Measurements from ENCODE around the gene CCT6B.
"Not testable (repeated sequence)": the region's sequence is repeated elsewhere in the genome, so short reads cannot be mapped to it uniquely, and the experiment has no call there.

The CCT6B gene, protein sequence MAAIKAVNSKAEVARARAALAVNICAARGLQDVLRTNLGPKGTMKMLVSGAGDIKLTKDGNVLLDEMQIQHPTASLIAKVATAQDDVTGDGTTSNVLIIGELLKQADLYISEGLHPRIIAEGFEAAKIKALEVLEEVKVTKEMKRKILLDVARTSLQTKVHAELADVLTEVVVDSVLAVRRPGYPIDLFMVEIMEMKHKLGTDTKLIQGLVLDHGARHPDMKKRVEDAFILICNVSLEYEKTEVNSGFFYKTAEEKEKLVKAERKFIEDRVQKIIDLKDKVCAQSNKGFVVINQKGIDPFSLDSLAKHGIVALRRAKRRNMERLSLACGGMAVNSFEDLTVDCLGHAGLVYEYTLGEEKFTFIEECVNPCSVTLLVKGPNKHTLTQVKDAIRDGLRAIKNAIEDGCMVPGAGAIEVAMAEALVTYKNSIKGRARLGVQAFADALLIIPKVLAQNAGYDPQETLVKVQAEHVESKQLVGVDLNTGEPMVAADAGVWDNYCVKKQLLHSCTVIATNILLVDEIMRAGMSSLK

DNA sequence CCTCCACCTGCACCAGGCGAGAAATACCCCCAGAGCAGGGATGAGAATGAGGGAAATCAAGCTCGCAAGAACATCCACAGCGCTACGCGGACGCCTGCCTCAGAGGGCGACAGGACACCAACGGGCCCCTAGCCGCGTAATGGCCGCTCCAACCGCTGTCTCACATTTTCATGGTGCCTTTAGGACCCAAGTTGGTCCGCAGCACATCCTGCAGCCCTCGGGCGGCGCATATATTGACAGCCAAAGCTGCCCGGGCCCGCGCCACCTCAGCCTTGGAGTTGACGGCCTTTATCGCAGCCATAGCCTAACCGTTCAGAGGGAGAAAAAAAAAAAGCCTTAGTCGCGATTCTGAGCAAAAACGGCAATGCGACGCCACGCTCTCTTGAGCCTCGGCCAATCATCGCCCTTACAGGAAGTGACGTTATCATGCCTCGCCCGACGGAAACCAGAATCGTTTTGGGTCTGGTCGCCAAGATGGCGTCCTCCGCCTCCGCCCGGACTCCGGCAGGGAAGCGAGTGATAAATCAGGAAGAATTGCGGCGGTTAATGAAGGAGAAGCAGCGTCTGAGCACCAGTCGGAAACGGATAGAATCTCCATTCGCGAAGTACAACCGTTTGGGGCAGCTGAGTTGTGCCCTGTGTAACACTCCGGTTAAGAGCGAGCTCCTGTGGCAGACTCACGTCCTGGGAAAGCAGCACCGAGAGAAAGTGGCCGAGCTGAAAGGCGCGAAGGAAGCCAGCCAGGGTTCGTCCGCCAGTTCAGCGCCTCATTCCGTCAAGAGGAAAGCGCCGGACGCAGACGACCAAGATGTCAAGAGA lies at the start of gene CCT6B, which contains the start of gene ZNF830:
Gene CCT6B (minus strand): TSS at position 368 of the 819 bp plus-strand sequence. CDS start 67 bp downstream, at position 301.
Gene ZNF830 (plus strand): TSS at position 448 of the 819 bp plus-strand sequence. CDS start 27 bp downstream, at position 475.
- peak; percentile 67 to 83 (median 80) for DNase-seq (ENCODE audit: low read depth in 3 of 3)

DNA sequence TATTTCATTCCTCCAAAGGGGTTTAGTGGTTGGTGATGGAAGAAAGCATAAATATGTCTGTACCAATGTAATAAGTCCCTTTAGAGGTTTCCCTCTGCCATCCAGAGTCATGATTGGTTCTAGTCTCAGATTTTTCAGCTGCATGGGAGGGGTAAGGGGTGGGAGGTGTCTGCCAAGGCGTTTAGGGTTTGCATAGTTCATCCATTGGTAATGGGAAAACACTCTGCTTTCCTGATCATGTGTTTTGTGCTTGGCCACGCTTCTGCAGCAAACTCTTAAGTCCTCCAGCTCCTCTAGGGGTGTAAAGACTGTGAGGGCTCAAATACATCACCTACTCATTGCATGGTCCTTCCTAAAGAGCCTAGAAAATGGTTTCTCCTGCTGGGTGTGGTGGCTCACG lies 48.8 kb upstream of the CCT6B start:
- no peak for DNase-seq (ENCODE audit: low read depth in 3 of 3)

DNA sequence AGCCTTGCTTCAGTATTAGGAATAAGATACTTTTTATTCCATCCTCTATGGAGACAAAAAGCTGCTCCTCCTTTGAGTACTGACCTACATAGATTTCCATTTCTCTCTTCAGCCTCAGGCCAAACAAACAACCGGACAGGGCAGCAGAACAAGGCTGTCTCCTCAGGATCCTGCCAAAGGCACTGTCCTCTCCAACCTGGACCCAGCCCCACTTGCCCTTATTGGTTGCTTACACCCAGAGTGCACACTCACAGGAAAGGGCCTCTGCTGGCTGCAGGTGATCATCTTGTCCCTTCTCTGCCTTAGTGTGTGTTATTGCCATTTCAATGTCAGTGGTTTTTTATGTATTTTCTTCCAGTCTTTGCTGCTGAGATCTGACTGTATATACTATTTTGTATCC lies 45.7 kb upstream of the CCT6B start:
- DNase-seq (ENCODE audit: low read depth in 3 of 3), result no peak

DNA sequence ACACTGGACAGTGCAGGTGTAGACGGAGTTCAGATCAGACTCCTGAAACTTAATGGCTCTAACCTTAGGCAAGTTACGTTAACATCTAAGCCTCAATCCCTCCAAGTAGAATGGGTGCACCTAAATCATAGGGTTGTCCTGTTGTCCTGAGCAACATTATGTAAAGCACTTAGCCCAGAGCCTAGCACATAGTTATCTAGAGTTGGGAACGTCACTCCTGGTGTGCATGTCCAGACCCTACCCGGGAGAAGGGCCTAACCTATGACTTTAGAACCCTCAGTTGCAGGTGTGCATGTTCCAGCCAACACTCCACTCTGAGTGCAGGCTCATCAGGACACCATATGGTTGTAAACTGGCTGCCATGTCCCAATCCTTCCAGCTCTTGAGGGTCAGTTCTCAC lies 45.1 kb upstream of the CCT6B start:
- no peak for DNase-seq (ENCODE audit: low read depth in 3 of 3)

DNA sequence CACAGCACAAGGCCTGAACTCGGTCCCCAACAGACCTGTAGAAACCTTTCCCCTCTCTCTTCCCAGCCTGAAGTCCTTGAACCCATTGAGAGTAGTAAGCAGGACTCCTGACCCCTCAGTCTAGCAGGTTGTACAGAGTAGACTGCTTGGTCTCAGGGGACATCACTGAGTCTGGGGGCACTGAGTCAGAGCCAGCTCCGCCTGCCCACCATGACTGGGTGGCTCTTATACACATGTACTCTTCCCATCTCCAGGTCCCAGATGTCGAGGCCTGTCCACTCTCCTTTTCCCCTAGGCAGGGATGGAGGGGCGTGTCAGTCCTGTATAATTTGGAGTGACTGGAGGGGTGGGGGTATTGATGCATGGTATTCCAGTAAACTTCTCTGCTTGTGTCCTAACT lies 42.5 kb upstream of the CCT6B start:
- no peak for DNase-seq (ENCODE audit: low read depth in 3 of 3)

DNA sequence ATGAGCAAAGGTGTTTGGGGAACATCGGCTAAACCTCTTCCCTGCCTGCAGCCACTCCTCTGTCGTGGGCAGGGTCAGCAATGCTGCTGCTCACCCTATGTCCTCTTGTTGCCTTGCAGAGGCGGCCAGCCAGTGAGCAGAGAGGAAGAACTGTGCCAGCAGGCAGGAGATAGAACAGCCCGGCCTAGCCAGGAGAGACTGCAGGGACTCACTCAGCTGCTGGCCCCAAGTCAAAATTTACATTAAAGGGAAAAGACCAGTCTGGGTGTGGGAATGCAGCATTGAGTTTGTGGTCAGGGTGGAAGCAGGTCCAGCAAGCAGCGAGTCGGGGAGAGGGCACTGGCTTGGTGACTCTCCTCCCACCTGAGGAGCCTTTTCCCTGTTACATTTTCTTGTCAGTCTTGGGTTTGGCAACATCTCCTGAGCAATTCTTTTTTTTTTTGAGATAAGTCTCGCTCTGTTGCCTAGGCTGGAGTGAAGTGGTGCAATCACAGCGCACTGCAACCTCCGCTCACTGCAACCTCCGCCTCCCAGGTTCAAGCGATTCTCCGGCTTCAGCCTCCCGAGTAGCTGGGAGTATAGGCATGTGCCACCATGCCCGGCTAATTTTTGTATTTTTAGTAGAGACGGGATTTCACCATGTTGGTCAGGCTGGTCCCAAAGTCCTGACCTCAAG lies 41.8 kb upstream of the CCT6B start:
- DNase-seq (ENCODE audit: low read depth in 3 of 3), result no peak

DNA sequence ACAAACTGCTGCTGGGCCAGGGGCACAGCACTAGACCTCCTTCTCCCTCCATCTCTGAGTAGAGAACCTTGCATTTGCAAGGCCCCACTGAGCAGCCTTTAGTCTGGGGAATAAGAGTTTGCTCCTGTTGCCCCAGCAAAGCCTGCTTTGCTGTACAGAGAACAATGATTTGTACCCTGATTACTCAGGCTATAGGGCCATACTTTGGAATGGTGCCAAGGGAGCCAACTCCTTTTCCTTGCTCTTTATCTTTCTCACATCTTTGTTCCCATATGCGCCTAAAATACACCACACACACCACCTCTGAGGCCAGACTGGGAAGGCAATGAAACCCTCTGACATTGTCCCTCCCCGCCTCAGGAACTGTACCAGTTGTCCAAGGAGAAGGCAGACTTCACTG lies 40.3 kb upstream of the CCT6B start:
- no peak for DNase-seq (ENCODE audit: low read depth in 3 of 3)

DNA sequence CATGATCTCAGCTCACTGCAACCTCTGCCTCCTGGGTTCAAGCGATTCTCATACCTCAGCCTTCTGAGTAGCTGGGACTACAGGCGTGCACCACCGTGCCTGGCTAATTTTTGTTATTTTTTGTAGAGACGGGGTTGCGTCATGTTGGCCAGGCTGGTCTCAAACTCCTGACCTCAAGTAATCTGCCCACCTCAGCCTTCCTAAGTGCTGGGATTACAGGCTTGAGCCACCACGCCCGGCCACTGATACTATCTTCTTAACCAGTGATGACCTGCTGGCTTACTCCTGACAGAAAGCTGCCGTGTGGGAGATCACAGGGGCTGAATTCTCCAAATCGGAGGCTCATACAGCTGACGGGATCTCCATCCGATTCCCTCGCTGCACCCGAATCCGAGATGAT lies 39.7 kb upstream of the CCT6B start:
- not testable (repeated sequence) for DNase-seq (ENCODE audit: low read depth in 3 of 3)

DNA sequence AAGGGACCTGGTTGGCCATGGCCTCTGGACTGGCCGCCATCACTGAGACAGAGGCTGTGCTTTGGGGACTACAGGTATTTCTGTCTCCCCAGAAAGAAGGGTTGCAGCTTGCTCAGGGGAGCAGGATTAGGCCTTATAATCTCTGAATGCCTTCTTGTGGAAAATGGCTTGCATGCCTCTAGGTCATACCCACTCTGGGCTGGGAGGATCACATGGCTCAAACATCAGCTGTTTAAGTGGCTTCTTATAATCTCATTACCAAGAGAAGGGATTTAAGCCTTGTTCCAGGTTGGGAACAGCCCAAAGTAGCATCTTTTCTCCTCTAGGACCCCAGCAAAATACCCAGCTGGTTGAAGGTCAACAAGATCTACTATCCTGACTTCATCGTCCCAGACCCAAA lies 38.2 kb upstream of the CCT6B start:
- no peak for DNase-seq (ENCODE audit: low read depth in 3 of 3)

DNA sequence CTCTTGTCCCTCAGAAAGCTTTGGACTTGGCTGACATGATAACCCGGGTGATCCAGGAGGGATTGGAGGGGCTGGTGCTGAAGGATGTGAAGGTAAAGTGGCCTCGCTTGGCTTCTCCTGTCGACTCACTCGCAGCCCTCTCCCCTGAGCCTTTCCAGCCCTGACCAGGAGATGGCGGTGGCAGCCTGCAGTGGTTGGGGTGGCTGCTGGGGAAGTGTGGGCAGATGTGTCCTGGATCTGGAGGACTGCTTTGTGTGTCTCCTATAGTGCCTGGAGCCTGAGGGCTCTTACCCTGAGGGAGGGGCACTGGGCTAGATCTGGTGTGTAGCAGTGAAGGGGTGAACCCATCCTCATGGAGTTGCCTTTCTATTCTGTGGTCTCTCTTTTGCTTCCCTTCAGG lies 36.9 kb upstream of the CCT6B start:
- peak; percentile 58 to 69 (median 68) for DNase-seq (ENCODE audit: low read depth in 3 of 3)

DNA sequence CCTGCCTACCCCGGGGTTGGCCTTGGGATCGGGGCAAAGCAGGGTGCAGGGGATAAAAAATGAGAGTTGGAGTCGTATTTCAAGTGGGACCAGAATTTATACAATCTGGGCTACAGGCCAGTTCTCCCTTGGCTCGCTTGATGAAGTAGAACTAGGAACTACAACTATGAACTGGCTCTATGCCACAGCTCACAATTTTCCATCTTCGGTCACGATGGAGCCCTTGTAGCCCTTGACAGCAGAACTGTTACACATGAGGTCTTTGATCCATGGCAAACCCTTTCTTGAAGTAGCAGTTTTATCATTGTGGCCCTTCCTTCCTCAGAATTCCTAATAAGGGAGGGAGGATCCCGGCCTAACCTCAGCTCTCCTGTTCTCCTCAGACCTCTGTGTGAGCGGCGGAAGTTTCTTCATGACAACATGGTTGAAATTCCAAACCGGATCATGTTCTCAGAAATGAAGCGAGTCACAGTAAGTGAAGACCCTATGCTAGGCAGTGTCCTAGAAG lies 36.1 kb upstream of the CCT6B start:
- DNase-seq (ENCODE audit: low read depth in 3 of 3), result no peak

DNA sequence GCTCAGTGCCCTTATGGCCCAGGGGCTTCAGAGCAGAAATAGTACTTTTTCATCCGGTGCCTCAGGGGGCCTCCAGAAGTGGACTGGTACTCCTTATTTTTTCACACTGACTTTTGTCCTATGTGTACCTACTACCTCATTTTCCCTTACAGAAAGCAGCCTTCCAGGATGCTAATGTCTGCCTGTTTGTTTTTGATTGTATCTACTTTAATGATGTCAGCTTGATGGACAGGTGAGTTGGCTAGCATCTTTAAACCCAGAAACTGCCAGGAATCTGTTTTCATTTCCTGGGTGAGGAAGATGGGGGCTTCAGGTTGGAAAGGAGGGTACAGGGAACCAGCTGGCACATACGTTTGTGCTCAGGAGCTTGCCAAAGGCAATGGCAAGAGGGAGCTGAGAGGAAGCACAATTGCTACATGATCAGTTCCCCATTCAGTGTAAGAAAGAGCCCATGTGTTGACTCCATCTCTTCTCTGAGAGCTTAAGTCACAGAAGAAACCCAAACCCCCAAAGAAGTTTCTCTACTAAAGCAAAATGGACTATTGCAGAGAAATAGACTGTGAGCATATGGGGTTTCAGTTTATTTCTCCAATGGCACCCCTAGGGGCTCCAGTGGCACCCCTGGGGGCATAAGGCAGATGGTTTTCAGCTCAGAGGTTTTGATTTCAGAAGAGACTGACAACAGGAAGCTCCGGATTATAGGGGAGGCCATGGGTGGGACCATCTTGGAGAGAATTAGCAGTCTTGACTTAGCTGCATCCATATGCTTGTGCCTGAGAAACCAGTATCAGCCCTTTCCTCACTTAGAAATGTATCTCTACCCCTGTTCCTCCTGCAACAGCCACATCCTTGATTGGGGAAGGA lies 35.4 kb upstream of the CCT6B start:
- DNase-seq (ENCODE audit: low read depth in 3 of 3), result no peak

DNA sequence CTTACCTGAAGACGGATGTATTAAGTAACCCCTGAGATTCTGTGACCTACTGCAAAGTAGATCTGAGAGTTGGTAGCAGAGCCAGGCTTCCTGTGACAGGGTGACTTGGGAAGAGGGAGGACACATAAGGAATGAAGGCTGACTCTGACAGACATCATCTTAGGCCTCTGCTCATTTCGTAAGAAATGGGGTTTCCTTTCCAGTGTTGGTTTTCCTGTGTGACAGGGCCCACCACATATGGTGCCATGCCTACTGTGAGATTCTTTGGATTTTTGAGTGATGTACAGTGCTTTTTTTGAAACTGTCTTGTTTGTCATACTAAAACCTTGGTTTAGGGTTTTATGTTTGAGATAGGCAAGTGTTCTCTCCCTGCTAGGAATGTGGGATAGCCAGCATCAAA lies 31.8 kb upstream of the CCT6B start:
- no peak for DNase-seq (ENCODE audit: low read depth in 3 of 3)

DNA sequence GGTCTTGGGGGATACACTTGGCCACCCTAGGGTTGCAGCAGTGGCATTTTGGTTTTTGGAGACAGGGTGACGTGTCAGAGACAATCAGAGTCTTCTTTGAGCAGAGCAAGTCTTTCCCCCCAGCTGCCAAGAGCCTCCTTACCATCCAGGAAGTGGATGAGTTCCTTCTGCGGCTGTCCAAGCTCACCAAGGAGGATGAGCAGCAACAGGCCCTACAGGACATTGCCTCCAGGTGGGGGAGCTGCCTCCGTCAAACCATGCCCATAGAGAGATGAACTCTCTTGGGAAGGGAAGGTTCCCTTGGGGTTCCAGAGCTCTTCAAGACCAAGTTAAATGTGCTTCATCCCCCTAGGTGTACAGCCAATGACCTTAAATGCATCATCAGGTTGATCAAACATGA lies 30.3 kb upstream of the CCT6B start:
- DNase-seq (ENCODE audit: low read depth in 3 of 3), result no peak

DNA sequence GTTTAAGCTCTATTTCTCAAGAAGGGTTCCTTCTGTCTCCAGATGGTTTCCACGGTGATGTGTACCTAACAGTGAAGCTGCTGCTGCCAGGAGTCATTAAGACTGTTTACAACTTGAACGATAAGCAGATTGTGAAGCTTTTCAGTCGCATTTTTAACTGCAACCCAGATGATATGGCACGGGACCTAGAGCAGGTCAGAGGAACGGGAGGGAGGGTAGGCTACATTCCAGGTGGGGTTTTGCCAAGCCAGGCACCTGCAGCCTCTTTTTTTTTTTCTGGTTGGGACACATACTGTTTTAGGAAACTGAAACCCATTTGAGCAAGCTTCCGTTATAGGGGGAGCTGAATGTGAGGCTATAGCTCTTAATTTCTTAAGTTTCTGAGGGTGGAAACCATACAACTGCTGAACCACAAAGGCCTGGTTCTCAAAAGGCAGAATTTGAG lies 29.7 kb upstream of the CCT6B start:
- no peak for DNase-seq (ENCODE audit: low read depth in 3 of 3)

DNA sequence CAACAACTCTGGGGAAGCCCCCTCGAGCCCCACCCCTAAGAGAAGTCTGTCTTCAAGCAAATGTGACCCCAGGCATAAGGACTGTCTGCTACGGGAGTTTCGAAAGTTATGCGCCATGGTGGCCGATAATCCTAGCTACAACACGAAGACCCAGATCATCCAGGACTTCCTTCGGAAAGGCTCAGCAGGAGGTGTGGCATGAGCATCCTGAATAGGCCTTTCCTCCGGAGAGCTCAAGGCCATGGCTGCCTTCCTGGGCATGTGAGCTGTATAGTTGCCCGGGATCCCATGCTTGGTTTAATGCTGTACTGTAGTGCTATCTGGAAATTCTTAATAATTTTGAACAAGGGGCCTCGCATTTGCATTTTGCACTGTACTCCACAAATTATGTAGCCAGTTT lies 28.2 kb upstream of the CCT6B start:
- no peak for DNase-seq (ENCODE audit: low read depth in 3 of 3)

DNA sequence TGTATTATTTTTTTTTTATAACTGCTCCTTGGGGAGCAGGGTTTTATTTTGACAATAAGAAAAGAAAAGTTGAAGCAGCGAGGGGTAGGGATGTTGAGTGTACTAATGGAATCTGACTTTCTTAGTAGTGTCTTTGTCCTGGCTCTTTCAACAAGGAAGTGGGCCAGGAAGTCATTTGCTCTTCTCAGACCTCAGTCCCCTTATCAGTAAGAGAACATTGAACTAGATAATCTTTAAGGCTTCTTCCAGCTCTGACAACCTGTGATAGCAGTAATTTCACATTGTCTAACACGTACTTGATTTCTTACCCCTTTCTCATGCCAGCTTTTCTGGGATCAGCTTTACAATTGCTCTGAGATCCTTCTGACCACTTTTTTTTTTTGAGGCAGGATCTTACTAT lies 27.4 kb upstream of the CCT6B start:
- no peak for DNase-seq (ENCODE audit: low read depth in 3 of 3)

DNA sequence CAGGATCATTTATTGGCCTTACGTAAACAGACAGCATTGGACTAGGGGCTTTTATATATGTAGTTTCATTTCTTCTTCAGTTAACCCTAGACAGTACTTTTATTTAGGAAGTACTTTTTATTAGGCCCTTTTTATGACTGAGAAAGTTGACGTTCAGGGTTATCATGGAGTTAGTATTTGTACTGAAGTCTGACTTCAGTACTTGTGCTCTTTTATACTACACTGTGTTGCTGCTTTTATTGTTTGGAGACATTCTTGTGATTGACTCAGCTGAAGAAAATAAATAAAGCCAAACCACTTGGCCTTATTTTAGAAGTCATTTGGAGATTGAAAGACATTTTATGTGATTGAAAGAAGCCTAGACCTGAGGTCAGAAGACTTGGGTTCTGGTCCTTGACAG lies 26.0 kb upstream of the CCT6B start:
- no peak for DNase-seq (ENCODE audit: low read depth in 3 of 3)

DNA sequence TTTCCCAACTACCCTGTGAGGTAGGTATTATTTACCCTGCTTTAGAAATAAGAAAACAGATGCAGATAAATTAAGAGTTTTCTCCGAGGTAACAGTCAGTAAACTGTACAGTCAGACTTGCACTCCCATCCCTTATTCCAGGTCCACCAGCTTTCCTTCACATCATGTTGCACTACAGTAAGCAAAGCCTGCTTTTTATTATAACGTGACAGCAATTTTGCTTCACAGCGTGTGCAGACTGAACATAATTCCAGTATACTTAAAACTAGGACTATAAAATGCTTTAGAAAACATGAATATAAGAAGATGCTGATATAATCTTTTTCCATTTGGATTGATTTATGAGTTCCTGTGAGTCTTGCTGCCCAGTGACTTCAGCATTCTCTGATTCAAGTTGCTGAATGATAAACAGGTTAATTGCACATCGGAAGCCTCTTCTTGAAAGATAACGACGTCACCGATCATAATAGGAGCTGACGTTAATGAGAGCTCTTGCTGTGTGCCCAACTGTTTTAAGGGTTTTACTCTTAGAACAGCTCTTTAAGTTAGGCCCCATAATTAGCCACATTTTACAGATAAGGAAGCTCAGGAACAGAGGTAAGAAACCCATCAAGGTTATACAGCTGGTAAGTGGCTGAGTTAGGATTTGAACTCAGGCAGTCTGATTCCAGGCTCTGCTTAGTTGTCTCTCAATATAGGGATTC lies 20.4 kb upstream of the CCT6B start:
- no peak for DNase-seq (ENCODE audit: low read depth in 3 of 3)
